Osteoblast (primary cell): ENCODE results near the gene RTL10. TPM values are rescaled to one million over a fixed set of nuclear protein-coding genes. Genes with fewer than 3 reads are reported as not detected.
A peak's percentile ranks its signal among the peaks of the same experiment; 100 is the strongest.

Source experiments
- DNase-seq: peaks from one replicate; pipeline ENCODE4 v3.0.0; 2011; ENCODE audit warnings: low spot score, mixed read lengths; ENCODE audit not compliant: insufficient read length; ENCODE audit errors: missing footprints
- H2AFZ ChIP-seq: 2 replicates; pipeline ENCODE4 v1.6.0; 2011; ENCODE audit warnings: mild to moderate bottlenecking, low read length
- H3K27ac ChIP-seq: 2 replicates; pipeline ENCODE4 v1.5.1; 2011; ENCODE audit warnings: mild to moderate bottlenecking, low read depth, low read length, moderate library complexity
- H3K27me3 ChIP-seq: 2 replicates; pipeline ENCODE4 v1.6.0; 2012; ENCODE audit warnings: mild to moderate bottlenecking, control low read depth, inconsistent platforms, low read length, moderate library complexity; ENCODE audit not compliant: insufficient read depth
- H3K36me3 ChIP-seq: 2 replicates; pipeline ENCODE4 v1.5.1; 2011; ENCODE audit warnings: mild to moderate bottlenecking, low read length, control low read depth, moderate library complexity; ENCODE audit not compliant: insufficient read depth
- H3K4me1 ChIP-seq: 2 replicates; pipeline ENCODE4 v1.5.1; 2011; ENCODE audit warnings: mild to moderate bottlenecking, low read length, control low read depth, moderate library complexity; ENCODE audit not compliant: insufficient read depth
- H3K4me2 ChIP-seq: 2 replicates; pipeline ENCODE4 v1.6.0; 2011; ENCODE audit warnings: mild to moderate bottlenecking, low read length; ENCODE audit not compliant: insufficient read depth
- H3K4me3 ChIP-seq: fragments of 200-600 bp; sonication (generic); 3 replicates; pipeline ENCODE4 v1.5.1; 2012; ENCODE audit warnings: mild to moderate bottlenecking, low read length, inconsistent platforms; ENCODE audit not compliant: insufficient read depth
- H3K79me2 ChIP-seq: 2 replicates; pipeline ENCODE4 v1.6.0; 2012; ENCODE audit warnings: mild to moderate bottlenecking, low read length, control low read depth, inconsistent platforms; ENCODE audit not compliant: insufficient read depth
- H3K9me3 ChIP-seq: 2 replicates; pipeline ENCODE4 v1.5.1; 2011; ENCODE audit warnings: low read depth, low read length, control low read depth
- H4K20me1 ChIP-seq: 2 replicates; pipeline ENCODE4 v1.6.0; 2012; ENCODE audit warnings: mild to moderate bottlenecking, low read length, control low read depth; ENCODE audit not compliant: insufficient read depth
- CTCF ChIP-seq: IDR thresholded peaks from 2 replicates; pipeline ENCODE4 v1.5.1; 2011; ENCODE audit warnings: mild to moderate bottlenecking, low read depth, low read length, moderate library complexity; ENCODE audit errors: extremely low read depth
- total RNA-seq: library from RNA; depleted of rRNA; stranded (reverse); fragments of >200 nt; gene quantifications from 2 replicates; pipeline ENCODE4 v1.2.3, GENCODE V29; 2012

RTL10 gene
- total RNA-seq, 1 donor: 11.9 TPM

- Histone ChIP-seq H4K20me1 (peaks cover 6% of the 10 kb centered on the region), H3K4me3 (no peak overlapping the region), H3K4me2 (no peak overlapping the region)
Observed at GRCh38 chr22:19845054-19845722, 9.5 kb downstream of the RTL10 start.

GRCh38 chr22:19844377-19845053 lies 10.2 kb downstream of the RTL10 start:
- H4K20me1 ChIP-seq: peaks cover 5% of the 10 kb centered on the region
- H3K4me2 ChIP-seq: peak overlapping the region; percentile 69

More at GRCh38 chr22:19845054-19845722, 9.5 kb downstream of the RTL10 start:
- Histone ChIP-seq H2AFZ (no peak overlapping the region), H3K9me3 (no peaks in the 10 kb centered on the region), H3K36me3 (peaks cover 6% of the 10 kb centered on the region), H3K27me3 (no peaks in the 10 kb centered on the region), H3K27ac (peak overlapping the region; percentile 48), H3K4me1 (peaks cover 13% of the 10 kb centered on the region), H3K79me2 (peaks cover 28% of the 10 kb centered on the region)
- peak; percentile 32 for DNase-seq
- no peak for TF ChIP-seq CTCF

GRCh38 chr22:19843857-19844376 lies 10.8 kb downstream of the RTL10 start:
- no peaks in the 10 kb centered on the region for H3K9me3 ChIP-seq
- peak overlapping the region; percentile 86 for H2AFZ ChIP-seq
- H3K79me2 ChIP-seq: peaks cover 20% of the 10 kb centered on the region
- no peaks in the 10 kb centered on the region for H3K36me3 ChIP-seq
- H3K27ac ChIP-seq: peak overlapping the region; percentile 48
- no peaks in the 10 kb centered on the region for H3K27me3 ChIP-seq
- H4K20me1 ChIP-seq: peaks cover 5% of the 10 kb centered on the region
- peak; percentile 26 for DNase-seq
- peak overlapping the region; percentile 48 for H3K4me3 ChIP-seq
- peak overlapping the region; percentile 69 for H3K4me2 ChIP-seq
- TF ChIP-seq CTCF: no peak
- peaks cover 13% of the 10 kb centered on the region for H3K4me1 ChIP-seq

More at GRCh38 chr22:19844377-19845053, 10.2 kb downstream of the RTL10 start:
- peak; percentile 95 for DNase-seq
- Histone ChIP-seq H3K79me2 (peaks cover 21% of the 10 kb centered on the region), H3K36me3 (peaks cover under 1% of the 10 kb centered on the region), H3K9me3 (no peaks in the 10 kb centered on the region), H3K27ac (peak overlapping the region; percentile 48), H3K4me3 (peak overlapping the region; percentile 48), H3K4me1 (peaks cover 13% of the 10 kb centered on the region), H3K27me3 (no peaks in the 10 kb centered on the region), H2AFZ (peak overlapping the region; percentile 86)
- no peak for TF ChIP-seq CTCF
